Measurements from ENCODE around the gene PHF21B.

Gene PHF21B

DNA sequence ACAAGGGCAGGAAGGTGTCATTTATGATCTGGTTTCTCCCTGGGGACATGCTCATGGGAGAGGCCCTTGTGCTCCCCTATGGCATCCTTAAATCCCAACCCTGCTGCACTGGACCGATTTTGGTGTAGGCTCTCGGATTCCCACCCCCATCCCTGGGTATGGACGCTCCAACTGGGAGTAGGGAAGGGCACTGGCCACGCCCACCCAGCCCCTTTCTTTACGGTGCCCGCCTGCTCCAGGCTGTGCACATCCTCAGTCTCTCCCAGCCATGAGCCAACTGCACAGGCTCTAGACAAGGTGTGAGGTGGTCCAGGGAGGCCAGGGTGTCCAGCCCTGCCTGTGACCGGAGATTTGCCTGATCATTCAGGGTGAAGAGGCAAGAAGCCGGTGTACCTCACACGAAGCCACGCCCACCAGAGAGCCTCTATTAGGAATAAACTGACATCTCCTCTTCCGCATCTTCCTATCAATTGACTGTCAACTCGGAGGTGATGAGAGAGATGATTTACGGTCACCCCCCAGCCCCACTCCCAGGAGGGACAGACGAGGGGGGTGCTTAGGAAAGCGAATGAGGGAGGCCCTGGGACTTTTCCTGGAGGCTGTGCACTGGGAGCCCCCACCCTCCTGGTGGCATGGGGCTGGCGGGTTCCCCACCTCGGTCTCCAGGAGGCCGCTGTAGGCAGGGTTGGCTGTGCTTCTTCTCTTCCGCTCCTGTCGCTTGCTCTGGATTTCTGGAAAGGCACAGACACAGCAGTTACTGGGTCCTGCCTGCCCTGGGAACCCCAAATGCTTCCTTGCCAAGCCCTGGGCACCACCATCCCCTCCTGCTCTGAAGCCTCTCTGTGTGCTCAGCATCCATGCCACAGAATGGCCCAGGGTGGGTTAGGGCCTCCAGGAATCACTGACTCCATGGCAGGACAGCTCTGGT is 116.7 kb downstream of the PHF21B start:
- no peak overlapping the region for H3K4me3 ChIP-seq (ENCODE audit: low read depth, low read length)
- TF ChIP-seq, protein P1, sequence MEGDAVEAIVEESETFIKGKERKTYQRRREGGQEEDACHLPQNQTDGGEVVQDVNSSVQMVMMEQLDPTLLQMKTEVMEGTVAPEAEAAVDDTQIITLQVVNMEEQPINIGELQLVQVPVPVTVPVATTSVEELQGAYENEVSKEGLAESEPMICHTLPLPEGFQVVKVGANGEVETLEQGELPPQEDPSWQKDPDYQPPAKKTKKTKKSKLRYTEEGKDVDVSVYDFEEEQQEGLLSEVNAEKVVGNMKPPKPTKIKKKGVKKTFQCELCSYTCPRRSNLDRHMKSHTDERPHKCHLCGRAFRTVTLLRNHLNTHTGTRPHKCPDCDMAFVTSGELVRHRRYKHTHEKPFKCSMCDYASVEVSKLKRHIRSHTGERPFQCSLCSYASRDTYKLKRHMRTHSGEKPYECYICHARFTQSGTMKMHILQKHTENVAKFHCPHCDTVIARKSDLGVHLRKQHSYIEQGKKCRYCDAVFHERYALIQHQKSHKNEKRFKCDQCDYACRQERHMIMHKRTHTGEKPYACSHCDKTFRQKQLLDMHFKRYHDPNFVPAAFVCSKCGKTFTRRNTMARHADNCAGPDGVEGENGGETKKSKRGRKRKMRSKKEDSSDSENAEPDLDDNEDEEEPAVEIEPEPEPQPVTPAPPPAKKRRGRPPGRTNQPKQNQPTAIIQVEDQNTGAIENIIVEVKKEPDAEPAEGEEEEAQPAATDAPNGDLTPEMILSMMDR (IDR thresholded peaks at IDR 0.05; ENCODE audit: low read depth, low read length, missing control alignments), result no peak
- DNase-seq (ENCODE audit: low read depth), result no peak

DNA sequence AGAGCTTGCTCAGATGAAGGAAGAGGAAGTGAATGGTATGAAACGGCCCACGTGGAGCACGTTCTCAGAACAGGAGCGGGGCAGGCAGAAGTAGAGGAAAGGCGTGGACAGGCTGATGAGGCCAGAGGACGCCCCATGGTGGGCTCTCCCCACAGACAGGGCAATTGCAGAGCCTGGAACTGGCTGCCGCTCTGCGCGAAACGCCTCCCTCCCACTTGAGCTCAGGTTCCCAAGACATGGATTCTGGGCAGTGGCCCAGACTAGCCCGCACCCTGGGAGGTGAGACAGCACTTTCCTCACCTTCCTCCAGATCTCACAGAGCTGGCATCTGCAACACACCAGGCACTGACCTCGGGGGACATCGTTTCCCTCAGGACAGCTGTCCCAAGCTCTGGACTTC is 117.6 kb downstream of the PHF21B start:
- H3K4me3 ChIP-seq (ENCODE audit: low read depth, low read length), result no peak overlapping the region
- DNase-seq (ENCODE audit: low read depth), result no peak
- TF ChIP-seq, protein P1 (IDR thresholded peaks at IDR 0.05; ENCODE audit: low read depth, low read length, missing control alignments), result no peak

DNA sequence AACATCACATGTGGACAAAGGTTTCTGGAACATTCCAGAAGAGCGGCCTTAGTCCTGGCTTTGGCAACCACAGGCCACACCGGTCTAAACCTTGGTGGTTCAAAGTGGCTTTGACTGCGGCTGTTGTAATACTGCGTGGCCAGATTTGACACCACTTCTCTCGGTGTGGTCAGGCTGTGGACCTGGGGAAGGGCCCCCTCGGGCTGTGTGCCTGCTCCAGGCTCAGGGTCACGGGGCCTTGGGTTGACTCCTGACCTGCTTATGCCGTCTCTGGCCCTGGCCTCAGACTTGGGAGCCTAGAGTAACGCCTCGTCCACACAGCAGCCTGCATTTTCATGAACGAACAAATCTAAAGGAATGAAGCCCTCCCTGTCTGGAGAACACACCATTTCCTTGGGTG is 118.0 kb downstream of the PHF21B start:
- TF ChIP-seq, protein P1 (IDR thresholded peaks at IDR 0.05; ENCODE audit: low read depth, low read length, missing control alignments), result no peak
- DNase-seq (ENCODE audit: low read depth), result no peak
- H3K4me3 ChIP-seq (ENCODE audit: low read depth, low read length), result no peak overlapping the region

DNA sequence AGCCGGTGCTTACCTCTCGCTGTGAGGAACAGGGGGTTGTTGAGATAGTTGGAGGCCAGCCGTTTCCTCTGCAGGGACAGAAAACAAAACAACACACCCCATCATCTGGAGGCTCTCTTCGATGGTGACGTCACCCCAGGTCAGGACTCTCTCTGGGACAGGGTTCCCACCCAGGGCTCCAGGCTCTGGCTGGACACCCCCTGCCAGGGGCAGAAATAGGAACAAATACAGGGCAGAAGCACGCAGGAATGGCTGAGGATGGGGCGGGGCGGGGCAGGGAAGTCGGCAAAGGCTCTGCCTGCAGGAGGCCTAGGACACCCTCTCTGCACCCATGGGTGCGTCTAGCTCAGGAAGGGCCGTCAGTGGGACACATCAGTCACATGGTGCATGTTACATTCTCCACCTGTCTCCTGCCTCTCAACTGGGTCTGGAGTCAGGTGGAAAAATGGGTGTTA is 118.5 kb downstream of the PHF21B start:
- TF ChIP-seq, protein P1 (IDR thresholded peaks at IDR 0.05; ENCODE audit: low read depth, low read length, missing control alignments), result no peak
- DNase-seq (ENCODE audit: low read depth), result no peak
- H3K4me3 ChIP-seq (ENCODE audit: low read depth, low read length), result no peak overlapping the region

DNA sequence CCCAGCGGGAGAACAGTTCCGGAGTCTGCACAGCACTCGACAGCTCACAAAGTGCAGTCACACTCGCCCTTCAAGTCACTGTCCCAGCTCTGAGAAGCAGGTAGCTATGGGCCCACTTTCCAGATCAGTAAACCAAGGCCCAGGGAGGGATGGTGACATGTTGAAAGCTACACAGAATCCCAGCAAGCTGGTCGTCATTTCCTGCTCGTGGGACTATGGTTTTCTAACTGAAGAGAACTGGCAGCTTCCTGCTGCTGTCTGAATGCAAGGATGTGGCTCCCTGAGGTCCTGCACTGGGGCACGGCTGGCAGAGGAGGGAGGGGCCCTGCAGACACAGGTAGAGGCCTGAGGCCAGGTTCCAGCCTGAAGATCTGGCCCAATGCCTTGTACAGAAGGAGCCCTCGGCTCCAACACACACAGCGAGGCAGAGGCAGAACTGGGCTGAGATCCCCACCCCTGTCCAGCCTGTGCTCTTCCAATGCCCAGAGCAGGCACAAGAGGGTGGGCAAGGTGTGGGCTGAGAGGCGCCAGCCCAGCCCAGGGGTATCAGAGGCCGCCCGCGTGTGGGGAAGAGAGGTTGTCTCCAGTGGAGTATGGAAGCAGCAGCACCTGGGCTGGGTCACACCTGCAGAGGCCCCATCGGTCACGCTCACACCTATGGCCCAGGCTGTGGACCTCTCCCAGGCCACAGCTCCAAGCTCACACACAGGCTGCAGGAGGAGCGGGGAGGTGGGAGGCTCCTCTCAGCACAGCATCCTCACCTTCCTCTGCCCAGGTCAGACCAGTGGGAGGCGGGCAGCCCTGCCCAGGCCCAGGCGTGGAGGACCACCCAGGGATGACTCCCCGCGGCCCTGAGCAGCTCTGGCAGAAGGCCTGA is 119.2 kb downstream of the PHF21B start:
- no peak overlapping the region for H3K4me3 ChIP-seq (ENCODE audit: low read depth, low read length)
- TF ChIP-seq, protein P1 (IDR thresholded peaks at IDR 0.05; ENCODE audit: low read depth, low read length, missing control alignments), result no peak
- no peak for DNase-seq (ENCODE audit: low read depth)

DNA sequence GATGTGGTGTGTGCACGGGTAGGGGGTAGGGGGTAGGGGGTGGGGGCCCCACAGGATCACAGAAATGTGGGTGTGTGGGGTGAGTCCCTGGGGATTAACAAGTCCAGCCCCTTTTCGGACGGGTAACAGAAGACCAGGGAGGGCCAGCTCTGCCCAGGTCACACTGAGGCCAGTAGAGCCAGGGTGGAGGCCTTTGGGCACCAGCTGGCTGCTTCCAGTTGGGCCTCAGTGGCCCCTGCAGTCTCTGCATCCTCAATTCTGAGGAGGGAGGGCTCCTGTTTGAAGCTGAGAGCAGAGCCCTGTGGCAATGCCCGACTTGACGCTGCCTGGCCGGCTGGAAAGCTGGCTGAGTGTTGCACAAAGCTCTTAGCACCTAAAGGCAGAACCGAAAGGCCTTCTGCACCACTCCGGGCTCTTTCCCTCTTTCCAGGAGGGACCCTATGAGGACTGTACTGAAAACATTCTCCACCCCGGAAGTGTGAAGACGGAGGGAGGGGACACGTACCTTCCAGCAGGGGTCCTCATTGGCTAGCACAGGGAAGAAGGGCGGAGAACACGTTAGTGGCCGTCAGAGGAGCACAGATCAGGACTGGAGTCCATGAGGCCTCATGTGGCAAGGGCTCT is 120.4 kb downstream of the PHF21B start:
- no peak overlapping the region for H3K4me3 ChIP-seq (ENCODE audit: low read depth, low read length)
- TF ChIP-seq, protein P1 (IDR thresholded peaks at IDR 0.05; ENCODE audit: low read depth, low read length, missing control alignments), result no peak
- no peak for DNase-seq (ENCODE audit: low read depth)
